A204.1 (cell line): Measurements from ENCODE around the gene ZNF22.

Source experiments
- FAIRE-seq: peaks from 2 replicates; lab custom pipeline; 2012; peaks lifted over from hg19 to GRCh38; lab: Jason Lieb, UNC

The ZNF22 gene

DNA sequence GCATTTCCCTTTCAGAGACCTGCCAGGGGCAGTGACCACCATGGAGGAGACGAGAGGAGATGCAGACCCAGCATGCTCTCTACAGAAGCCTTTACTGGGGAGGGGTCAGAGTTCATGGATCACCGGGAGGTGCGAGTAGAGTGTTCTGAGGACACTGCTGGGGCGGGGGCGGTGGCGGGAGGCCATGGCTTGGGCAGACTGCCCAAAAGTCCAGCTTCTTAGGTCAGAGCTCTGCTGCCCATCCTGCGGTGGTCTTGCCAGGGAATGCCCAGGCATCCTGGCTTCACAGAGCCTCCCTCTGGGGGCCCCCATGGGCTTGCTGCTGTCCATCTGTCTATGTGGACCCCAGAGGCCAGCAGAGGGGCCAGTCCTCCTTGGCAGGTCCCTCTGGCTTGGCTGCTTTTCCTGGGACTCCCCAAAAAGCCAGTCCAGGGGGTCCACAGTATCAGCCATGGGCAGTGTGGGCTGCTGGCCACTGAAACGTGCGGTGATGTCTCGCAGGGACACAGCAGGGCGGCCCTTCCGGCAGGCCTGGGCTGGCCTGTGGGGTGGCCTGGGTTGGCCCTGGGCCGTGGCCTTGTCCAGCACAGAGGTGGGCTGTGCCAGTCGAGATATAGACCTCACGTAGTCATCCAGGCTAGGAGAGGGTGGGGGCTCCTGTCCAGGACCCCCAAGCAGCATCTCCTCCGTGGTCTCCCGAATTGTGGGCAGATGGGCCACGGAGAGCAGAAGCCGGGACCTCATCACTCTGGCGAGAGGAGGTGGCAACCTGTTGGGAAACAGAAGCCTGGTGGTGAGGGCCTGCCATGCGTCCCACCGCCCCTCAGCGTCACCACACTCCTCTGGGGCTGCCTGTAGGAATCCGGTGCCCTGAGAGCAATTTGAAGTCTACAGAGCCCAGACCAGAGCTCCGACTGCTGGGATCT lies 23.2 kb upstream of the ZNF22 start:
- no peak for FAIRE-seq

DNA sequence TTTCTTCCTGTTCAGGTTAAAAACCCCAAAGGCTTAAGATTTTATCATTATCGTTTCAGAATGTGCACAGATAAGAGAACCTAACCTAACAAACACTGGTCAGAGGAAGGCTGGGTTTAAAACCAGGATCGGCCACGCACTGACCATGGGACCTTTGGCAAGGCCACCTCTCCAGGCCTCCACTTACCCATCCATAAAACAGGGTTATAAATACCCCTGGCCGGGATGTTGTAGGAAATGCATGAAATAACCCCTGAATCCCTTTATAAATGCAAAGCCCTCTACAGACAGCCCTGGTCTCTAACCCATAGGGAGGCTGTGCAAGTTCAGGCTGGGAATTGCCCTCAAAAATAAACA lies 22.5 kb upstream of the ZNF22 start:
- no peak for FAIRE-seq

GRCh38 chr10:44978570-44979280 lies 22.0 kb upstream of the ZNF22 start, which contains the start of gene DEPP1:
TSS of gene DEPP1 (minus strand) at chr10:44978809. CDS start at chr10:44978030, 779 bp downstream.
- no peak for FAIRE-seq

DNA sequence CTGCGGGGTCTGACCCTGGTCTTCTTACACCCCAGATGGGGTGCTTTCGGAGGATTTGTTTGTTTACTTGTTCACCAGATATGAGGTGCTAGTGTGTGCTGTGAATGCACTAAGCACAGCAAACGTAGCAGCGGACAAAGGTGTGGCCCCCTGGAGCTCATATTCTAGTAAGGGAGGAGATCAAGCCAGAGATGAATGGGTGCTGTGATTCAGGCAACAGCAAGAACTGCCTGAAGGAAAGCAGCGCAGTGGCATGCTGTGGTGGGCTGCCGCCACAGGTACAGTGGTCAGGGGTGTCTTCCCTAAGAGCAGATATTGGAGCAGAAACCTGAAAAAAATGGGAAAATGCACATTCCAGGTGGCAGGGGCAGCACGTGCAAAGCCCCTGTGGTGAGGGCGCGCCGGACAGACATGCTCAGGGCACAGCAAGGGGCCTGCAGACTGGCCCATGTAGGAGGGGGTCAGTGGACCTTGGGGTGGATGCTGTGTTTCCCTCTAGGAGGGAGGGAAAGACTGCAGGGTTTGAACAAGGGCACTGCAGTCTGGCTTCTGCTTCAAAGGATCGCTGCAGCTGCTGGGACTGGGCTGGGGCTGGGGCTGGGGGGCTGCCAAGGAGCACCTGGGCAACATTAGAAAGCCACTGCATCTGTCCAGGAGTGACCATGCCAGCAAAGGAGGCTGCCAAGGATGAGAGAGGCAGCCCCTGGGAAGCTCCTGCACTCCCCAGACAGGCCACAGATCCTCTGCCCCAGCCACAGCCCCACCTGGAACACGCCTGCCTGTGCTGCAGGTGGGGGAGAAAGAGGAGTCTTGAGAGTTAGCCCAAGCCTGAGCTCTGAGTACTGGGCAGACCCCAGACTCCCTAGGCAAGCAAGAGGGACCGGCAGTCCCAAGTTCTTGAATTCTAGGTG lies 21.2 kb upstream of the ZNF22 start:
- no peak for FAIRE-seq

DNA sequence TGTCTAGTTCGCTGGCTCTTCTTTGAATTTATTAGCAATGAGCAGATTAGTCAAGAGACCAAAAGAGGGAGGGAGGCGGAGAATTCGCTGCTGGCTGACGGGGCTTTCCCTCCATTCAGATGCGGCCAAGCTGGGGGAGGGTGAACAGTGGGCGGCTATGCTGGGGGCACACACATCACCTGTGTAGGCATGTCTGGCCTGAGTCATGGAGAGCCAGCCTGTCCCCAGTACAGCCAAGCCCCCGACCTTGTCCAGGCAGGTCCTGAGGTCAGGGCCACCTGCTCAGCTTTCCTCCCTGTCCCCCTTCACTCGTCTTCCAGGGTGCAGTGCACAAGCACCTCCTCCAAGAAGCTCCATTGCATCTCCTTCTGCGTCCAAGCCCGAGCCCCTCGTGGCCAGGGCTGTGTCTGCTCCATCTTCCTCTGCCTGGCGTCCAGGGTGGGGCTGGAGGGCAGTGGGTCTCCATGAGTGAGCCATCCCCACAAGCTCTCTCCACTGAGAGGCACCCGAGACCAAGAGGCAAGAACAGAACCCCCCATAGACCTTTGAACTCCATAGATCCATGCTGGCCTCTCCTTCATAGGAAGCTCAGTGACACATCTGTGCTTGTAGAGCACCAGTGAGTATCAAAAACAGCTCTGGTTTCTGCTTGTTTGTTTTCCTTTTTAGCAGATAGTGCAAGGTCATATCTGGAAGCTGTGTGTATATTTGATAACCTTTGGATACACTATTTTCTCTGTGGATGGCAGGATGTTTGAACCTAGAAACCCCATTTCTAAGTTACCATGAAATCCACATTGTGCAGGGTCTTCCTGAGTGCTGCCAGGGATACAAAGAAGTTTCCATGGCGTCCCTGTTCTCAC lies 20.2 kb upstream of the ZNF22 start:
- FAIRE-seq = no peak

DNA sequence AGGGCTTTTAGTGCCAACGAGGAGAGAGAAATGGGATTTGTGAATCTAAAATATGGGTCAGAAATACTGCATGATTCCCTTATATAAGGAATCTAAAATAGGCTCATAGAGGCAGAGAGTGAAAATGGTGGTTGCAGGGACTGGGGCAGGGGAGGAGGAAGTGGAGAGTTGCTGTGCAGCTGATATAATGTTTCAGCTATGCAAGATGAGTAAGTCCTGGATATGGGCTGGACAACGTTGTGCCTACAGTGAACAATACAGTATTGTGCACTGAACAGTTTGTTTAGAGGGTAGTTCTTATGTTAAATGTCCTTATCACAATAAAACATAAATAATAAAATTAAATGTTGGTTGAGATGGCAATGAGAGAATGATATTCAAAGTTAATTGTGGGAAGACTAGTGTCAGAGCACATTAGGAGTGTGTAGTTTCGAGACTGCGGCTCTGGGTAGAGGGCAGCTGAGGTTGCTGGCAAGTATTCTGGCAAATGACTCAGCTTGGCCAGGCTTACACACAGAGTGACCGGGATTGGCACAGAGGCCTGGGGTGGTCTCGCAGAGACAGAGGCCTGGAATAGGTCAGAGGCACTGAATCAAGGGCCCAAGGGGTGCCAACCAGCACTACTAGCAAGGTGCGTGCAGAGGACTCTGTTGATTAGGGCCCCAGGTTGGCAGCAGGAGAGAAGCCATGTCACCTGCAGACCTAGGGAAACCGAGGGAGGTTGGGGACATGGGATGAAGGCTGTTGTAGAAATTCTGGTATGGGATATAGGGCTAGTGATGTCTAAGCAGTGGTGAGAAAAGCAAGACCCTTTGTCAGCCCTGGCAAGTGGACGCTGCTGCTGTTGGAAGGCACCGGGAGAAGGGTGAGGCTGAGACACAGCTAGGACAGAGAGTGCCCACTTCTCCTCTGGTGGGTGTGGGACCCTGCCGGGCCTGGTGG lies 19.3 kb upstream of the ZNF22 start:
- no peak for FAIRE-seq

GRCh38 chr10:44982114-44982460 lies 18.6 kb upstream of the ZNF22 start:
- FAIRE-seq = no peak

DNA sequence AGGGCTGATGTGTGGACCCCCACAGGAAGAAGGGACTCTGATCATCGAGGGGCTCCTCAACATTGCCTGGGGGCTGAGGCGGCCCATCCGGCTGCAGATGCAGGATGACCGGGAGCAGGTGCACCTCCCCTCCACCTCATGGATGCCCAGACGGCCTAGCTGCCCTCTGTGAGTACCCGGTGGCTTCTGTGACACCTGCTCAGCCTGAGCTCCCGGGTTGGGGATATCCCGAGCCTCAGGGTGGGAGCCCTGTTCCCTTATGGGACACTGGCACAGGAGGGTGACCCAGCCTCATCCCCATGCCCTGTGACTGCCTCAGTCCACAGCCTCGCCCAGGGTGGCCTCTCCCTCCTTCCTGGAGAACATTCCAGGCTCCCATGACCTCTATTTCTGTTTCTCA lies 18.2 kb upstream of the ZNF22 start:
- no peak for FAIRE-seq

GRCh38 chr10:44983066-44983894 lies 17.4 kb upstream of the ZNF22 start:
- FAIRE-seq = no peak

DNA sequence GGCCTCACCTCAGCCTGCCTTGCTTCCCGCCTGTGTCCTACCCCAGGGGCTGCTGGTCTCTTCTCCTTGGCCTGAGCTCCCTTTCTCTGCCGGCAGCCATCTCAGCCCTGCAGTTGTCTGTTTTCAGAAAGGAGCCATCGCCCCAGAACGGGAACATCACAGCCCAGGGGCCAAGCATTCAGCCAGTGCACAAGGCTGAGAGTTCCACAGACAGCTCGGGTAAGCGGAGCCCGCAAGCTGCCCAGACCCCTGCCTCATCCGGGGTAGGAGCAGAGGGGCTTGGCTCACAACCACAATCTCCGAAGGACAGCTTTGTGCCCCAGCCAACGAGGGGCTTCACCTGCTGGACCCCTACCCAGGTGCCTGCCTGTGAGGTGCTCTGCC lies 16.8 kb upstream of the ZNF22 start:
- no peak for FAIRE-seq

DNA sequence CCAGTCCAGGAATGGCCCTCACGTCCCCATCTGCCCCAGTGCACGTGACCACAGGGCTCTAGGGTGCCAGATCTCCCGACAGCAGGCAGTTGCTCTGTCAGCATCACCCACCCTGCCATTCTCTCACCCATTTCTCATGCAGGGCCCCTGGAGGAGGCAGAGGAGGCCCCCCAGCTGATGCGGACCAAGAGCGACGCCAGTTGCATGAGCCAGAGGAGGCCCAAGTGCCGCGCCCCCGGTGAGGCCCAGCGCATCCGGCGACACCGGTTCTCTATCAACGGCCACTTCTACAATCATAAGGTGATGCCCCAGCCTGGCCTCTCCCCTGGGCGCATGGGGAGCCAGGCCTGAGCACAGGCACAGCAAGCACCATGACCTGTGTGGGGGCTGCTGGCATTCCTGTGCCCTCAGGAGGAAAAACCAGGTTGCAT lies 16.0 kb upstream of the ZNF22 start:
- FAIRE-seq = no peak

DNA sequence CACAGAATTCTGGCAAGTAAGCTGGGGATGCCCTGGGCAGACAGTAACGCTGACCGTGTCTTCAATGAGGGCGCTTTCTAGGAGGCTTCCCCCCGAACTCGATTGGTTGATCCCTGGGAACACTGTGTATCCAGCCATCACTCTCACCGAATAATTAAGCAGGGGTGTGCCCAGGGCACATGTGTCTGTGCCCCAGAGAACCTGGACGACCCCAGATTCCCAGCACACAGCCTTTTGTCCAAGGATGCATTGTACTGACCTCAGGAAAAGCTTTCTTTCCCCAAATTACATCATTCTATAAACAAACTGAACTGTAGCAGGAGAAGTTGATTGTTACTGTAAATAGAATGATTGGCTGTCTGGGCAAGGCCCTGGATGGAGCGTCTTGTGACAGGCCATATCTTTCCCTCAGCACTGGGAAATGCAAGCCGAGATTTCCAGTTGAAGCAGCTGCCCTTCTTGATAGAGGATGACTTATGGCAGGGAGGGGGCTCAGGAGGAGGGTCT lies 15.5 kb upstream of the ZNF22 start:
- FAIRE-seq = no peak

GRCh38 chr10:44986179-44986578 lies 14.5 kb upstream of the ZNF22 start:
- no peak for FAIRE-seq

GRCh38 chr10:44986670-44987069 lies 14.1 kb upstream of the ZNF22 start:
- FAIRE-seq = no peak

DNA sequence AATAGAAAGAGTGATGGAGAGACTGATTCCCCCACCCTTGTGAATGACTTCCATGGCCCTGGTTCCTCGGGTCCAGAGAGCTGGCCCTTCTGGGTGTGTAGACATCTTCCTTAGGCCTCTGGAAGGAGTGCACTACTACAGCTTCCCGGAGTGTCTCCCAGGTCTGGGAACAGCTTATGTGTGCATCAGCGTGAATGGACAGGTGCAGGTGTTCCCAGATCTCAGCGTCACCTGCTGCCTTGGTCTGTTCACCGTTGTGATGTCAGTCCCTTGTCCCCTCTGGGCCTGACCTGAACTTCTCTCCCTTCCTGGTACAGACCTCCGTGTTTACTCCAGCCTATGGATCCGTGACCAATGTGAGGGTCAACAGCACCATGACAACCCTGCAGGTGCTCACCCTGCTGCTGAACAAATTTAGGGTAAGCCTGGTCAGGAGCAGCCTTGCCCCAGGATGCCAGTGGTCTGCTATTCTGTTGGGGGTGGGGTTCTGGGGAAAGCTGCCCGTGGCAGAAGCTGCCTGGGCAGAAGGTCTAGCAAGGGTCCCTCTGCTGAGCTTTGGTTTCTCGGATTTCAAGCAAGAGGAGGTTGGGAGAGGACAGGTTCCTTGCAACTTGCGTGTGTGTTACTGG lies 11.7 kb upstream of the ZNF22 start:
- no peak for FAIRE-seq

DNA sequence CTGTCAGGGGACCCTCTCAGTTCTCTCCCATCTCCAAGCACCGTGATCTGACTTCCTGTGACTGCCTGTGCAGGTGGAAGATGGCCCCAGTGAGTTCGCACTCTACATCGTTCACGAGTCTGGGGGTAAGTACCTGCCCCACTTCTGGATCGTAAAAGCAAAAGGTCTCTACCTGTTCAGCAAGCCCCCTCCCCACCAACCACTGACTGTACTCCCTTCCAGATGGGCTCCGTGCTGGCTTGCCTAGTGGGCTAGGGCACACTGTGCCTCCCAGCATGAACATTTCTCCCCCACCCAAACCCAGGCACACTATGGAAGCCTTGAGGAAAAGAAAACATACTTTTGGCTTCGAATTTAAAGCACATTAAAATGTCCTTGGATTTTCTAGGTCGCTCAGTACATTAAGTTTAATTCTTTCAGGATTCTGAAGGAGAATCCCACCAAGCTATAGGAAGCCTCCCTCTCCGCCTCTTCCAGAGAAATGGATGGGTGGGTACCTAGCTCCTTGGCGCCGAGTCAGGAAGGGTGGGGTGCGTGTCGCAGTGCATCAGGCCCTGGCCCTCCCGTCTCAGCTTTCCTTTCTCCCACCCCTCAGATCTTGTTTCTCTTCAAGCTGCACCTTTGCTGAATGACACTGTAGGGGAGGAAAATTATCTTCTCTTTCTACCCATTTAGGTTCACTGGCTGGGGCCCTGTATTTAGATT lies 11.0 kb upstream of the ZNF22 start:
- no peak for FAIRE-seq

GRCh38 chr10:44990302-44990655 lies 10.4 kb upstream of the ZNF22 start:
- FAIRE-seq = no peak

DNA sequence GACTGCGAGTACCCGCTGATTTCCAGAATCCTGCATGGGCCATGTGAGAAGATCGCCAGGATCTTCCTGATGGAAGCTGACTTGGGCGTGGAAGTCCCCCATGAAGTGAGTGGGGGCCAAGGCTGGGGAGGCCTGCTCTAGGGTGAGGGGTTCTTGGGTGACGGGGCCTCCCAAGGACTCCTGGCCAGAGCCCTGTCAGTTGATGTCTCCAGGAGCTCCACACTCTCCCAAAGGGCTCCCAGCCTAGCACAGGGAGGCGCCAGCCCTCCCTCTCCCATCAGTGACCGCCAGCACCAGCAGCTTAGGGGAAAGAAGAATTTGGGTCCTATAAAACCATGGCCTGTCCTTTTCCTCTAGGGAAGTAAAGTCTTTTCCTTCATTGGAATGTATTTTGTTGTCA lies 9.8 kb upstream of the ZNF22 start:
- FAIRE-seq = no peak
